Gastroesophageal sphincter (tissue), 3 donors: ENCODE data around the gene PRDX1.

Experiments used
- EP300 ChIP-seq: sonication (generic); formaldehyde crosslinking; IDR thresholded peaks from one replicate; pipeline ENCODE4 v1.6.1; 2017; ENCODE audit warnings: antibody characterized with exemption, mild to moderate bottlenecking
- POLR2A ChIP-seq, 2 donors: fragments of 450-650 bp; IDR thresholded peaks; one replicate each; pipeline ENCODE4 v1.6.1; 2017; ENCODE audit warnings: antibody characterized with exemption in 2 of 2, mild to moderate bottlenecking in 2 of 2, moderate library complexity in 1 of 2
- POLR2AphosphoS5 ChIP-seq: sonication (generic); formaldehyde crosslinking; IDR thresholded peaks from one replicate; pipeline ENCODE4 v1.6.1; 2017; ENCODE audit warnings: antibody characterized with exemption
- TF ChIP-seq, protein P1 (sequence below), 4 experiments: fragments of 200-600 bp in 2 of 4; fragments of 450-650 bp in 2 of 4; sonication (generic) in 1 of 4; IDR thresholded peaks; one replicate each; pipeline ENCODE4 v1.5.1; 2017 to 2019; ENCODE audit warnings: antibody characterized with exemption in 4 of 4, mild to moderate bottlenecking in 2 of 4, moderate library complexity in 2 of 4

DNA sequence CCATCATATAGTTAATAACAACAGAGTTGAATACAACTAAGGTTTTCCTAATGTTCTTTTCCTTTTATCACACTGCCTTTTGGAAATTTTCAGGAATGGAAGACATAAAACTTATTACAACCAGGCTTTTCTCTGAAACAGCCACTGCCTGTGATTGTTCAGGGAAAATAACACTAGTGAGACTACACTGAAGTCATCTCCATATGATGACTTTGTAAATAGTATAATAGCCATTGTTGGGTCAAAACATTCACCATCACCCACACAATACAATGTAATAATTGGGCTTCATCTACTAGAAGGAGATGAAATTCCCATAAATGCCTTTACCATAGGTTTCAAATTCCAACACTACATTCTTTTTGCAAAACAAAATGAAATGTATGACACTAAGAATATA lies 35.7 kb downstream of the PRDX1 start:
- no peak for TF ChIP-seq POLR2AphosphoS5
- TF ChIP-seq, protein P1, sequence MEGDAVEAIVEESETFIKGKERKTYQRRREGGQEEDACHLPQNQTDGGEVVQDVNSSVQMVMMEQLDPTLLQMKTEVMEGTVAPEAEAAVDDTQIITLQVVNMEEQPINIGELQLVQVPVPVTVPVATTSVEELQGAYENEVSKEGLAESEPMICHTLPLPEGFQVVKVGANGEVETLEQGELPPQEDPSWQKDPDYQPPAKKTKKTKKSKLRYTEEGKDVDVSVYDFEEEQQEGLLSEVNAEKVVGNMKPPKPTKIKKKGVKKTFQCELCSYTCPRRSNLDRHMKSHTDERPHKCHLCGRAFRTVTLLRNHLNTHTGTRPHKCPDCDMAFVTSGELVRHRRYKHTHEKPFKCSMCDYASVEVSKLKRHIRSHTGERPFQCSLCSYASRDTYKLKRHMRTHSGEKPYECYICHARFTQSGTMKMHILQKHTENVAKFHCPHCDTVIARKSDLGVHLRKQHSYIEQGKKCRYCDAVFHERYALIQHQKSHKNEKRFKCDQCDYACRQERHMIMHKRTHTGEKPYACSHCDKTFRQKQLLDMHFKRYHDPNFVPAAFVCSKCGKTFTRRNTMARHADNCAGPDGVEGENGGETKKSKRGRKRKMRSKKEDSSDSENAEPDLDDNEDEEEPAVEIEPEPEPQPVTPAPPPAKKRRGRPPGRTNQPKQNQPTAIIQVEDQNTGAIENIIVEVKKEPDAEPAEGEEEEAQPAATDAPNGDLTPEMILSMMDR (IDR thresholded peaks at IDR 0.05), result no peak
- no peak for TF ChIP-seq POLR2A (IDR thresholded peaks at IDR 0.05)
- TF ChIP-seq EP300, result no peak
